ENCODE results near the gene ZNF605. TPM values are rescaled to one million over a fixed set of nuclear protein-coding genes. Genes with fewer than 3 reads are reported as not detected.

ZNF605 gene
- total RNA-seq, 4 donors from 2014 or later = 22.6 to 26.1 (median 24.1) TPM

- DNase-seq = no peak
- no peaks in the 10 kb centered on the region for H3K27me3 ChIP-seq
- H3K4me1 ChIP-seq = peaks cover 8% of the 10 kb centered on the region in 2 donors
- intact Hi-C loops (cut with DNase I) = no loop called here
- H3K4me3 ChIP-seq (replicated peaks in 1 of 3) = no peak overlapping the region
- 96 to 97% methylated on average over 28 to 29 of the region's 30 CpGs for WGBS, 2 donors
- no peak overlapping the region for H3K27ac ChIP-seq
- no peaks in the 10 kb centered on the region for H3K9me3 ChIP-seq
- H3K36me3 ChIP-seq = peaks cover 7 to 8% of the 10 kb centered on the region in 2 donors
- TF ChIP-seq, protein P1, sequence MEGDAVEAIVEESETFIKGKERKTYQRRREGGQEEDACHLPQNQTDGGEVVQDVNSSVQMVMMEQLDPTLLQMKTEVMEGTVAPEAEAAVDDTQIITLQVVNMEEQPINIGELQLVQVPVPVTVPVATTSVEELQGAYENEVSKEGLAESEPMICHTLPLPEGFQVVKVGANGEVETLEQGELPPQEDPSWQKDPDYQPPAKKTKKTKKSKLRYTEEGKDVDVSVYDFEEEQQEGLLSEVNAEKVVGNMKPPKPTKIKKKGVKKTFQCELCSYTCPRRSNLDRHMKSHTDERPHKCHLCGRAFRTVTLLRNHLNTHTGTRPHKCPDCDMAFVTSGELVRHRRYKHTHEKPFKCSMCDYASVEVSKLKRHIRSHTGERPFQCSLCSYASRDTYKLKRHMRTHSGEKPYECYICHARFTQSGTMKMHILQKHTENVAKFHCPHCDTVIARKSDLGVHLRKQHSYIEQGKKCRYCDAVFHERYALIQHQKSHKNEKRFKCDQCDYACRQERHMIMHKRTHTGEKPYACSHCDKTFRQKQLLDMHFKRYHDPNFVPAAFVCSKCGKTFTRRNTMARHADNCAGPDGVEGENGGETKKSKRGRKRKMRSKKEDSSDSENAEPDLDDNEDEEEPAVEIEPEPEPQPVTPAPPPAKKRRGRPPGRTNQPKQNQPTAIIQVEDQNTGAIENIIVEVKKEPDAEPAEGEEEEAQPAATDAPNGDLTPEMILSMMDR (IDR thresholded peaks at IDR 0.05) = no peak
- no peak for TF ChIP-seq POLR2A (IDR thresholded peaks at IDR 0.05)
Measured at GRCh38 chr12:132949936-132950837, 5.9 kb downstream of the ZNF605 start.

DNA sequence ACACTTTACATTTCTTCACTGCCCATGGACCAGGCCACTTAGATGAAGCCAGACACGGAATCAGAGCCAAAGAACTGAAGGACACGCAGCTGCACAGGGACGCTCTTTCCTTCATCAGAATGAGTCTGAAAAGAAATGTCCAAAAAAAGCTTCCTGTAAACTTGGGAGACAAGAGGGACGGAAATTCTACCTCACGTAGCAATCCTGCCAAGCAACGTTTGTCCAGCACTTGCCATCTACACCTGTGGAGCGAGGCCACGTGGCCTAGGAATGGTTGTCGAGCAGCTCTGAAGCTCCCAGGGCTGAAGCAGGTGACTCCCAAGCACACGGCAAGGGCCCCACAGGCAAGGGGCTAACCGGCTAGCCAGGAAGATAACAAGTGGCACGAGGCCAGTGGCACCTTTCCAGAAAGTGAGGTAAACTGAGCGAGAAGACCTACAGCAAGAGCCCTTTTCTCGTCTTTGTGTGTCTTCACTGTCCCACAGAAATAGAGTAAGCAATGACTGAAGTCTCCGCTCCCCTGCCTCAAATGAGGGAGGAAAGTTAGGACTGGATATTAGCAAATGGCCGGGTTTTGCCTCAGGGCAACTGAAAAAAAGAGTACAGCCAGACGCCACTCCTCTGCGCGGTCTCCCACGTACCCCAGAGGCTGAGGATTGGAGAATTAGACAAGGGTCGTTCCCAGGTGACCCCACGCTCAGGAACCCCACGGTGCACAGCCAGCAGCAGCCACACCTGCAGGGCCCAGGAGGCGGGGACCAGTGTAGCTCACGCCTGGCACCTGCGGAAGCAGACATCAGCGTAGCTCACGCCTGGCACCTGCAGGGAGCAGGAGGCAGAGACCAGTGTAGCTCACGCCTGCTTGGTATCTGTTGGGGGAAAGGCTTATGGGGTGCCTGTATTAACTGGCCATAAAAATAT is 7.7 kb downstream of the ZNF605 start:
- no peaks in the 10 kb centered on the region for H3K9me3 ChIP-seq
- no peak for DNase-seq
- H3K4me3 ChIP-seq (replicated peaks in 1 of 3) = no peak overlapping the region
- TF ChIP-seq, protein P1 (IDR thresholded peaks at IDR 0.05) = no peak
- TF ChIP-seq POLR2A (IDR thresholded peaks at IDR 0.05) = no peak
- no peak overlapping the region for H3K27ac ChIP-seq
- intact Hi-C loops (cut with DNase I) = no loop called here
- WGBS, 2 donors = 93 to 94% methylated on average over 29 of the region's 29 CpGs
- no peaks in the 10 kb centered on the region for H3K4me1 ChIP-seq
- peaks cover 23 to 26% of the 10 kb centered on the region in 2 donors for H3K36me3 ChIP-seq
- H3K27me3 ChIP-seq = no peaks in the 10 kb centered on the region

DNA sequence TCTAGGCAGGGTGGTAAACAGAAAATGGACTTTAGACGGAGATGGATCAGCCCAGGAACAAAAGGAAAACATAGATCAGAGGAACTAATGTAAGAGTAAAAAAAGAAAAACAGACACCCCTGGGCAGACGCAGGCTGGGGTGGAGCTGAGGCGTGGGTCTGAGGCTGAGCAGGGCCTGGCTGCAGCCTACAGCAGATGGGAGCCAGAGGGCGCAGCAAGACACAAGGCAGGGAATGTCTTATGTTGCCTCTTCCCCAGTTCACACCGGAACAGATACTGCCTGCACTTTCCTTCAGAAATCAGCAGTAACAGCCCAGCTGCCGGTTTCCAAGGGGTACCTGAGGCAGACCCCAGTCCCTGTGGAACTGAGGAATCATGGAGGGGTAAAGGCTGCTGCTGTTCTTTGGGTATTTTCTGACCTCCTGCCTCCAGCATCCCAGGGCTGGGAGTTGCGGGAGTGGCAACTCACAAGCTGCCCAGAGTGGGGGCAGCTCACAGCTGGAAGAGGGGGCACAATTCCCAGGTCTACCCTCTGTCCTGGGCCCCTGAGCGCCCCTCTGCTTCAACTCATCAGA is 9.8 kb downstream of the ZNF605 start:
- Histone ChIP-seq H3K27me3 (no peaks in the 10 kb centered on the region), H3K4me3 (replicated peaks in 1 of 3) (no peak overlapping the region), H3K9me3 (no peaks in the 10 kb centered on the region), H3K27ac (no peak overlapping the region), H3K36me3 (peaks cover 42 to 43% of the 10 kb centered on the region in 2 donors), H3K4me1 (no peaks in the 10 kb centered on the region)
- no peak for DNase-seq
- WGBS, 2 donors = 89 to 99% methylated on average over 8 of the region's 8 CpGs
- TF ChIP-seq, protein P1 (IDR thresholded peaks at IDR 0.05) = no peak
- TF ChIP-seq POLR2A (IDR thresholded peaks at IDR 0.05) = no peak
- intact Hi-C loops (cut with DNase I) = no loop called here

DNA sequence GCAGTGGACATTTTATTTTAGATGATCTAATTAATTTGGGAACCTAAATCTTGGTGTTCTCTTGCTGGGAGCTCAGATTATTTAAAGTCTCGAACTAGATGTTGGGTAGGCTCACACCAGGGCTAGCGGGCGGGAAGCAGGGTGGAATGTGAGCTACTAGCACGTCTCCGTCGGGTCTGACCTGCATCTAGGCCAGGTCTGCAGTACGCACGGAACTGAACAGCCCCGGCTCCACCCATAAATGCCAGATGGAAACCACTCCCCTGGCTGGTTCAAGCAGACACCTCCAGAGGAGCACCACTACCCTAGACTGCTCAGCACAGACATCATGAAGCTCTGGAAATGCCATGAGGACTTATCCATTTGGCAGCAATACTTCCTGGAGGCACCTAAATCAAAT is 10.3 kb downstream of the ZNF605 start:
- peaks cover 43 to 44% of the 10 kb centered on the region in 2 donors for H3K36me3 ChIP-seq
- no peaks in the 10 kb centered on the region for H3K27me3 ChIP-seq
- DNase-seq = no peak
- TF ChIP-seq, protein P1 (IDR thresholded peaks at IDR 0.05) = no peak
- no peak for TF ChIP-seq POLR2A (IDR thresholded peaks at IDR 0.05)
- H3K27ac ChIP-seq = no peak overlapping the region
- intact Hi-C loops (cut with DNase I) = no loop called here
- no peaks in the 10 kb centered on the region for H3K9me3 ChIP-seq
- no peaks in the 10 kb centered on the region for H3K4me1 ChIP-seq
- no peak overlapping the region for H3K4me3 ChIP-seq (replicated peaks in 1 of 3)
- WGBS, 2 donors = 94 to 100% methylated on average over 9 of the region's 9 CpGs

All from thyroid gland (tissue), 4 donors.